GM19099 (cell line): ENCODE results near the gene OR1E2.

Experiments used
- POLR2A ChIP-seq: IDR thresholded peaks from 3 replicates; pipeline ENCODE4 v1.6.1; 2011; ENCODE audit warnings: low read depth; ENCODE audit not compliant: insufficient read length; ENCODE audit errors: extremely low read depth

OR1E2 gene

GRCh38 chr17:3433741-3434140 lies at the start of gene OR1E2:
Gene OR1E2, minus strand, starts transcription at chr17:3433841. Its CDS starts 0 bp downstream, at chr17:3433841.
- TF ChIP-seq POLR2A: no peak

DNA sequence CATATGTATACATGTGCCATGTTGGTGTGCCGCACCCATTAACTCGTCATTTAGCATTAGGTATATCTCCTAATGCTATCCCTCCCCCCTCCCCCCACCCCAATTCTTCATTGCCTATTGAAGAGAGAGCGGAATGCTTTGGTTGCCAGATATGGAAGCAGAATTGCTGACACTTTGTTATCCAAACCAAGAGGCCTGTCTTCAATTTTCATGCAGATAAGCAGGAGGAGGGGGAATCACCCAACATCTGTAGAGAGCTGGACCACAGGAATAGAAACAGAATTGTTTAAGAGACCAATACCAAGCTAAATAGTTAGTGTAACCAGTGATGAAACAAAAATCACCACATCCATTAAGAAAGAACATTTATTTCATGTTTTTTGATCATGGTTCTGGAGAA lies 49.2 kb upstream of the OR1E2 start:
- no peak for TF ChIP-seq POLR2A

- no peak for TF ChIP-seq POLR2A
These were observed 46.3 kb upstream of the OR1E2 start for GRCh38 chr17:3479988-3480387.

GRCh38 chr17:3475812-3476610 lies 42.4 kb upstream of the OR1E2 start, which contains the start of gene ASPA:
Gene ASPA, plus strand, starts transcription at chr17:3475997. Its CDS starts 163 bp downstream, at chr17:3476160.
- no peak for TF ChIP-seq POLR2A

- TF ChIP-seq POLR2A: no peak
These were observed 41.6 kb upstream of the OR1E2 start for GRCh38 chr17:3475251-3475685.

DNA sequence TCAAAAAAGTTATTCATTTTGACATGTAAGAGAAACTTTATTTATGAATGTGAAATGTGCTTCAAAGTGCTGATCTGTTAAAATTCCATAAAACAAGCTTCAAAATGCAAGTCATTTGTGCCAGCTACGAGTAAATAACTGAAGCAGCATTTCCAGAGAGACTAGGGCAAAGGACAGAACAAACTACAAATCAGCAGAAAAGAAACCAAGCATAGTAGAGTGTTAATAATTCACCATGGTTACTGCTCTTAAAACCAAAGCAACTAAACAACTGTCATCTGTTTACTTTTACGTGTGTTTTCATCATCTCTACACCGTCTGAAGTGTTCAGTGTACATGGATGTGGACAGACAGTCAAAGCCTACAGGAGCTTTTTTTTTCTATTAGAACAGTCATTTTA lies 40.6 kb upstream of the OR1E2 start:
- no peak for TF ChIP-seq POLR2A

DNA sequence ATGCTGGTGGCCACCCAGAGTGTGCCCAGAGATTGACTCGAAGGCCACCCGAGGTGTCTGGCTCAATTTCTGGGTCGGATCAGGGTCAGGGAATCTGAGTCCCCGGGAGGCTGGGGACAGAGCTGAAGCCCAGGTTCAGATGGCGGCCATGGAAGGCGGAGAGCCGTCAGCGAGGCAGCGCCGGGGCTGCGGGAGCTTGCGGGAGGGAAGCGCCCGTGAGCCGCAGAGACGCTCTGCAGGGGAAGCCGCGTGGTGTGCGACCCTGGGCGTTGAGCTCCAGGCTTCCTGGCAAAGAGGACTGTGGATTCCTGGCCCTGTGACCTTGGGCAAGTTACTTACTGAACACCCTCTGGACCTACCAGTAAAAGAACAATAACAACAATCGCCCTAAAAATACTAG lies 38.5 kb upstream of the OR1E2 start:
- no peak for TF ChIP-seq POLR2A

- TF ChIP-seq POLR2A: no peak
These were observed 38.0 kb upstream of the OR1E2 start, which contains the start of gene SPATA22 for GRCh38 chr17:3471599-3471998. Gene SPATA22, minus strand, starts transcription at chr17:3471819. Its CDS starts 2,494 bp downstream, at chr17:3469325.

DNA sequence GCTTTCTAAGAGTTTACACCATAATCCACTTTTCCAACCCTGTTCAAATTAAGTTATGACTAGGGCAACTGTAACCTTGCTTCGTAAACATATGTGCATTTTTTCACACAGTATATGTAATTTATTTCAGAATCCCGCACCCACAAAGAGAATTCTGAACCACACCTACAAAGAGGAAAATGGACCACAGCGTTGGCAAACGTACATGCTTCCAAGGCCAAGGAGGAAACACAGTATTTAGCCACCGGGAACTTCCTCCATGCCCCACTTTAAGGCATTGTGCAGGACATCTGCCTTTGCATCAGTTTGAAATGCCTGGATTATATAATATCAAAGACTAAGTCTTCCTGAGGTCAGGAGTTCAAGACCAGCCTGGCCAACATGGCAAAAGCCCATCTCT lies 35.9 kb upstream of the OR1E2 start:
- TF ChIP-seq POLR2A: no peak

DNA sequence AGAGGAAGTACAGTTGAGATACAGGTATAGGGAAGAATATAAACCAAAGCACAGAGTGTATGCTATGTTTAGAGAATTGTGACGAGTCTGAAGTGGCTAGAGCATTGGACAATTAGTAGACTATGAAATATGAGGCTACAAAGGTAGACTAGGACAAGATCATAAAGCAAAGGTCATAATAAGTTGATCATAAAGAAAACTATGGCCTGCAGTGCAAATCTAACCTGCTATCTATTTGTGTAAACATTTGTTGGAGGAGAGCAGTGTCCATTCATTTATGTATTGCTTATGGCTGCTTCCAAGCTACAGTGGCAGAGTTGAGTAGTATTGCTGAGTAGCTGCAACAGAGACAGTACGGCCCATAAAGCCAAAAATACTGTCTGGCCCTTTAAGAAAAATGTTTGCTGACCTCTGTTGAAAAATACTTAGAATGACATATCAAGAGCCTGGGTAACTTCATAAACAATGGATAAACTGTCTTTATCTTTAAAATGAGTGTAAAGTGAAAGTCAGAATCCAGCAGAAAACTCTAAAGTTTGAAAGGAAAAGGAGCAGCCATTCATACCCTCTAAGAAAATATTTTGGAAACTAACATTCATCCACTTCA lies 14.5 kb upstream of the OR1E2 start:
- no peak for TF ChIP-seq POLR2A

- no peak for TF ChIP-seq POLR2A
These were observed 14.0 kb upstream of the OR1E2 start for GRCh38 chr17:3447625-3448024.

DNA sequence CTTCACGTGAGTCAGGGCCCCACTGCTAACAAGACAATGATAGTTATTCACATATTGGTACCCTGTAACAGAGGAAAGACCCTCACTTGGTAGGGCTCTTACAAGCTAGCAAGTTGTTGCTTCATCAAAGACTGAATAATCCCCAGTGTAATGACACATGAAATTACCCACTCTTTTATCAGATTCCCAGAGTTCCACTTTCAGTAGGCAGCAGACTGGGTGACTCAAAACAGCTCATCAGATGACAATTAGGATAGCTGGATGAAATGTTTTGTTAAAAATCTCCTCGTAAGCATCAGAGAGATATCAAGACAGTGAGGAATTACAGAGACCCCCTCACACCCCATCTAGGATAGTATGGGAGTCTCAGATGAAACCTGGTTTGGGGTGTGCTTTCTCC lies 6.8 kb upstream of the OR1E2 start:
- TF ChIP-seq POLR2A: no peak

DNA sequence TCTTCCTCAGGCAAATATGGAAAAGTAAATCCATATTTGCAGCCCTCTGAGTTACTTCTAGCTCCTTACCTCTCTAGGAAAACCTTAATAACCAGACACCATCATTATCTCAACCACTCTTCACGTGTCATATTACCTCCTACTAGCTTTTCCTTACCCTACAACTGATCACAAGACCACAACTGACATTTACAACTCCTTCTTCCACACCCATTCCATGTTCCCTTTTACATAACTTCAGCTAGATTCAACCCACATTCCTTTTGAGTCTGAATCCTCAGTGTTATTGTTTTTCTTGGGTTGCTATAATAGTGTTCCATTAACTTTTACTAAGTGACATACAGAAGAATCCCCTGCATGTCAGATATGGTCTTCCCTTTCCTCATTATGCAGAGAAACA lies 4.7 kb upstream of the OR1E2 start:
- TF ChIP-seq POLR2A: no peak

DNA sequence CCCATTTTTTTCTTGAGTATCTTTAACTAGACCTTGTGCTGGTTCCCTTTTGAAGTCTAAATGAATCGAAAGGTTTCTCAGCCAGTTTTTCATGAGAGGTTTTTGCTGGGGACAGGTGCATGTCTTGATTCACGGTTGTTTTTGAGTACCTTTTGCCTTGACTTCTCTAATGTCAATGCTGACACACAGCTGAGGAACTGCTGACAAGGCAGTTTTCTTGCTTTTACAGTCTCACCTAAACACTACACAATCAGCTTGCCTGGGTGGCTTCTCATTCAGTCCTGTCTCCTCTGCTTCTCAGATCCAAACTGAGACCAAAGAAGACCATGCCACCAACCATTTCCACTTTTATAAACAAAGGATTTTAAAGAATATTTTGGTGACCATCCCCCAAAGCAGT lies 15.4 kb downstream of the OR1E2 start:
- TF ChIP-seq POLR2A: no peak

DNA sequence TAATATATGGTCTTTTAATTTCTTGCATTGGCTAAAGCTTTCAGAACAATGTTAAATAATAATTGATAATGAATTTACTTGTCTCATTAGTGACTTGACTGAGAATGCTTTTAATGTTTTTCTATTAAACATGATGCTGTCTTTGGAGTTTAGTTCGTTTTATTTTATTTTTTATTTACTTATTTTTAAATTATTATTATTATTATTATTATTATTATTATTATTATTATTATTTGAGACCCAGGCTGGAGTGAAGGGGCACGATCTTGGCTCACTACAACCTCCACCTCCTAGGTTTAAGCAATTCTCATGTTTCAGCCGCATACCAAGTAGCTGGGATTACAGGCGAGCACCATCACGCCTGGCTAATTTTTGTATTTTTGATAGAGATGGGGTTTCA lies 18.0 kb downstream of the OR1E2 start:
- TF ChIP-seq POLR2A: no peak

DNA sequence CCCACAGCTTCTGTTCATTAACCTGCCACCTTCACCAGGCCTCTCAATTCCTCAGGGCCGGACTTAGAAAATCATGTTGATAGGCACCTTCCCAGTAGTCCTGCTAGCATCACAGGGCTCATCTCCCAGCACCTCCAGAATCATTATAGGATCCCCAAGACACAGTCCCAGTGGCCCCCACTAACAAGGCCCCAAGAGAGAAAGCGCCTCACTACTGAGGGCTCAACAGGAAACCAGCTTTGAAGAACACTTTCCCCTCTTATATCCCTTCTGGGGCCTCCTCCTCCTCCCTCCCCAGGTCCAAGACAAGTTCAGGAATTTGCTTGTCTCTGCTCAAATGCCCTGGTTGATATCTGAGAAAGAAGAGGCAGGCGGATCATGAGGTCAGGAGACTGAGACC lies 22.6 kb downstream of the OR1E2 start, which contains the start of gene OR3A3:
OR3A3 (plus strand) TSS at position 301 of the 400 bp plus-strand sequence.
- TF ChIP-seq POLR2A: no peak

DNA sequence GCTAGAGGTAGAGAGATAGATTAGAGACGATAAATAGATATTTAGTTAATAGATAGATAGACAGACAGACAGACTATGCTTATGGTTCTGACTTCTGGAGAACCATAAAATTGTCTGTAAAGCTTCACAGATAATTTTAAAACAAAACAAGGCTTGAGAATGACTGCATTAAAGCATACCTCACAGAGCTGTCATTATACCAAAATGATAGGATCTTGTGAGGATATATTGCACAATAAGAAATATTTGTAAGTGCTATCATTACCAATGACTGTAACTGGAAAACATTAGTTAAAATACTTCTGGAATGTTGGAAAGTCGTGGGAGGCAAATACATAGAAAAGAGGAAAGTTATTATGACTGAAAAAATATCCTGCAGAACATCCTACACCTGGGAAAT lies 31.9 kb downstream of the OR1E2 start:
- TF ChIP-seq POLR2A: no peak

GRCh38 chr17:3400055-3400454 lies 33.6 kb downstream of the OR1E2 start:
- TF ChIP-seq POLR2A: no peak
